ENCODE measurements around the gene ZNF587. TPM values are rescaled to one million over a fixed set of nuclear protein-coding genes. Genes with fewer than 3 reads are reported as not detected.
A peak's percentile ranks its signal among the peaks of the same experiment; 100 is the strongest.

Gene ZNF587
- total and polyA plus RNA-seq, 2 of the 13 experiments (the other 11 are each of a cell fraction or from before 2014, with no cell fraction given): 8.7 to 17.5 TPM

- TF ChIP-seq ARID5B (CRISPR knock-in tag; IDR thresholded peaks at IDR 0.05) (no peak; the same call in none of the 2 replicates), ZBTB44 (CRISPR knock-in tag; IDR thresholded peaks at IDR 0.05) (no peak), AFF4 (CRISPR knock-in tag; IDR thresholded peaks at IDR 0.05) (no peak), EHMT2 (IDR thresholded peaks at IDR 0.05; ENCODE audit: borderline replicate concordance, low read depth, low read length) (no peak), TFDP1 (CRISPR knock-in tag; IDR thresholded peaks at IDR 0.05; ENCODE audit: borderline replicate concordance) (peak; percentile 25; the same call in 1 of the 2 replicates), SPEN (CRISPR knock-in tag; IDR thresholded peaks at IDR 0.05; ENCODE audit: low read depth) (peak; percentile 55; the same call in 1 of the 2 replicates), CHCHD3 (CRISPR knock-in tag; IDR thresholded peaks at IDR 0.05) (no peak), PRDM4 (CRISPR knock-in tag; IDR thresholded peaks at IDR 0.05; ENCODE audit: borderline replicate concordance) (no peak), KDM2A (CRISPR knock-in tag; IDR thresholded peaks at IDR 0.05; ENCODE audit: borderline replicate concordance, low read depth) (peak; percentile 83), ZSCAN20 (CRISPR knock-in tag; IDR thresholded peaks at IDR 0.05; ENCODE audit: borderline replicate concordance) (no peak), TBX3 (IDR thresholded peaks at IDR 0.05; ENCODE audit: borderline replicate concordance) (no peak), ZBTB42 (CRISPR knock-in tag; IDR thresholded peaks at IDR 0.05) (0 out of 2 replicates have a peak, but pooled peaks have one; percentile 32), MED1 (CRISPR knock-in tag; IDR thresholded peaks at IDR 0.05) (peak; percentile 74), ZNF782 (CRISPR knock-in tag; IDR thresholded peaks at IDR 0.05; ENCODE audit: borderline replicate concordance) (no peak), ZNF83 (CRISPR knock-in tag; IDR thresholded peaks at IDR 0.05; ENCODE audit: borderline replicate concordance) (no peak)
Measured at GRCh38 chr19:57819475-57820148, 30.0 kb upstream of the ZNF587 start (continued).
